H9 (cell line): Measurements from ENCODE around the gene SEMA3D. TPM values are rescaled to one million over a fixed set of nuclear protein-coding genes. Genes with fewer than 3 reads are reported as not detected.

Experiments
- DNase-seq: peaks from one replicate; pipeline ENCODE4 v3.0.0-alpha.2; 2017
- H2AFZ ChIP-seq: one replicate; pipeline ENCODE4 v1.6.1; 2013; ENCODE audit warnings: mild to moderate bottlenecking, low read length, control low read depth, moderate library complexity
- H2AK5ac ChIP-seq: 2 replicates; pipeline ENCODE4 v1.6.1; 2013; ENCODE audit warnings: low read length, control low read depth, mixed read lengths; ENCODE audit not compliant: insufficient read length
- H2BK120ac ChIP-seq: one replicate; pipeline ENCODE4 v1.6.1; 2013; ENCODE audit warnings: low read depth, mild to moderate bottlenecking, low read length, control low read depth, inconsistent platforms; ENCODE audit not compliant: poor library complexity, severe bottlenecking
- H2BK12ac ChIP-seq: 2 replicates; pipeline ENCODE4 v1.6.1; 2013; ENCODE audit warnings: low read length, control low read depth, mixed read lengths, low read depth; ENCODE audit not compliant: insufficient read length
- H2BK15ac ChIP-seq: 2 replicates; pipeline ENCODE4 v1.6.1; 2013; ENCODE audit warnings: low read depth, low read length, control low read depth
- H2BK20ac ChIP-seq: one replicate; pipeline ENCODE4 v1.6.1; 2013; ENCODE audit warnings: low read depth, mild to moderate bottlenecking, low read length, control low read depth, inconsistent platforms; ENCODE audit not compliant: poor library complexity, severe bottlenecking
- H2BK5ac ChIP-seq: 2 replicates; pipeline ENCODE4 v1.6.1; 2013; ENCODE audit warnings: low read length, control low read depth, mixed read lengths; ENCODE audit not compliant: insufficient read length
- H3K14ac ChIP-seq: 2 replicates; pipeline ENCODE4 v1.6.1; 2013; ENCODE audit warnings: low read length, control low read depth; ENCODE audit not compliant: insufficient read depth
- H3K18ac ChIP-seq: 2 replicates; pipeline ENCODE4 v1.6.1; 2013; ENCODE audit warnings: low read depth, mild to moderate bottlenecking, mixed read lengths, low read length, control low read depth; ENCODE audit not compliant: insufficient read length
- H3K23ac ChIP-seq: 2 replicates; pipeline ENCODE4 v1.6.1; 2013; ENCODE audit warnings: low read length, control low read depth, mixed read lengths, low read depth; ENCODE audit not compliant: insufficient read length
- H3K23me2 ChIP-seq: 2 replicates; pipeline ENCODE4 v1.6.1; 2013; ENCODE audit warnings: low read depth, mild to moderate bottlenecking, mixed read lengths, low read length, control low read depth; ENCODE audit not compliant: insufficient read length, poor library complexity, severe bottlenecking
- H3K27ac ChIP-seq: 2 replicates; pipeline ENCODE4 v1.5.1; 2013; ENCODE audit warnings: low read length, control low read depth, mixed read lengths, low read depth; ENCODE audit not compliant: insufficient read length
- H3K27me3 ChIP-seq: 2 replicates; pipeline ENCODE4 v1.6.1; 2013; ENCODE audit warnings: low read length, control low read depth, inconsistent platforms; ENCODE audit not compliant: insufficient read depth
- H3K4ac ChIP-seq: 2 replicates; pipeline ENCODE4 v1.6.1; 2013; ENCODE audit warnings: low read depth, mild to moderate bottlenecking, control low read depth, inconsistent platforms, low read length, moderate library complexity
- H3K4me1 ChIP-seq: 2 replicates; pipeline ENCODE4 v1.6.1; 2013; ENCODE audit warnings: low read length, control low read depth, inconsistent platforms; ENCODE audit not compliant: insufficient read depth
- H3K4me2 ChIP-seq: 2 replicates; pipeline ENCODE4 v1.6.1; 2013; ENCODE audit warnings: low read length, control low read depth, mixed read lengths; ENCODE audit not compliant: insufficient read length, insufficient read depth
- H3K56ac ChIP-seq: 2 replicates; pipeline ENCODE4 v1.6.1; 2013; ENCODE audit warnings: low read depth, mild to moderate bottlenecking, mixed read lengths, low read length, control low read depth; ENCODE audit not compliant: insufficient read length
- H3K79me1 ChIP-seq: 2 replicates; pipeline ENCODE4 v1.6.1; 2013; ENCODE audit warnings: low read depth, mild to moderate bottlenecking, moderate library complexity, low read length, control low read depth, inconsistent platforms; ENCODE audit not compliant: insufficient read depth, poor library complexity, severe bottlenecking
- H3K79me2 ChIP-seq: 2 replicates; pipeline ENCODE4 v1.6.1; 2013; ENCODE audit warnings: low read length, control low read depth, inconsistent platforms; ENCODE audit not compliant: insufficient read depth
- H3K9ac ChIP-seq: 2 replicates; pipeline ENCODE4 v1.6.1; 2013; ENCODE audit warnings: low read length, control low read depth, mixed read lengths; ENCODE audit not compliant: insufficient read length; ENCODE audit errors: extremely low read depth
- H3K9me3 ChIP-seq: one replicate; pipeline ENCODE4 v1.6.1; 2013; ENCODE audit warnings: low read depth, low read length, inconsistent platforms; ENCODE audit not compliant: control insufficient read depth
- H3T11ph ChIP-seq: one replicate; pipeline ENCODE4 v1.6.1; 2013; ENCODE audit warnings: mild to moderate bottlenecking, low read length, control low read depth, inconsistent platforms
- H4K20me1 ChIP-seq: one replicate; pipeline ENCODE4 v1.6.1; 2013; ENCODE audit not compliant: control insufficient read depth, insufficient read length, insufficient read depth
- H4K5ac ChIP-seq: 2 replicates; pipeline ENCODE4 v1.6.1; 2013; ENCODE audit warnings: low read depth, mild to moderate bottlenecking, mixed read lengths, low read length, control low read depth; ENCODE audit not compliant: insufficient read length
- H4K8ac ChIP-seq: replicated peaks from 2 replicates; pipeline ENCODE4 v1.6.1; 2013; ENCODE audit warnings: low read length, control low read depth, mixed read lengths, low read depth; ENCODE audit not compliant: insufficient read length
- H4K91ac ChIP-seq: 2 replicates; pipeline ENCODE4 v1.6.1; 2013; ENCODE audit warnings: low read depth, mild to moderate bottlenecking, moderate library complexity, mixed read lengths, low read length, control low read depth; ENCODE audit not compliant: insufficient read length
- H3K27ac Mint-ChIP-seq, 3 experiments: 2 replicates in 2 of 3; 3 replicates in 1 of 3; pipeline ENCODE4 v1.8.0; 2020 to 2021; ENCODE audit warnings: mixed read lengths in 3 of 3, mild to moderate bottlenecking in 1 of 3, moderate library complexity in 1 of 3
- H3K27me3 Mint-ChIP-seq: 2 replicates; pipeline ENCODE4 v1.8.0; 2021; ENCODE audit warnings: low read depth, mild to moderate bottlenecking, moderate library complexity, mixed read lengths
- H3K36me3 Mint-ChIP-seq, 3 experiments: 2 replicates in 2 of 3; 3 replicates in 1 of 3; pipeline ENCODE4 v1.8.0; 2020 to 2021; ENCODE audit warnings: low read depth in 3 of 3, mixed read lengths in 3 of 3; ENCODE audit not compliant: insufficient read depth in 1 of 3
- H3K4me1 Mint-ChIP-seq, 2 experiments: 2 replicates each; pipeline ENCODE4 v1.8.0; 2020; ENCODE audit warnings: mixed read lengths in 2 of 2
- H3K4me3 Mint-ChIP-seq, 2 experiments: 2 replicates in 1 of 2; 3 replicates in 1 of 2; pipeline ENCODE4 v1.8.0; 2020 to 2021; ENCODE audit warnings: mild to moderate bottlenecking in 2 of 2, mixed read lengths in 2 of 2, moderate library complexity in 1 of 2
- H3K9me3 Mint-ChIP-seq, 2 experiments: 2 replicates in 1 of 2; 3 replicates in 1 of 2; pipeline ENCODE4 v1.8.0; 2020; ENCODE audit warnings: mild to moderate bottlenecking in 2 of 2, mixed read lengths in 2 of 2, moderate library complexity in 1 of 2
- CTCF ChIP-seq: fragments of 200-600 bp; sonication (generic); conservative IDR thresholded peaks from 3 replicates; pipeline ENCODE4 v1.8.0; 2021; ENCODE audit warnings: antibody characterized with exemption, mild to moderate bottlenecking
- WGBS: extraction: QIAGEN DNeasy Blood & Tissue Kit; methylation state at CpG from one replicate; pipeline ENCODE4 v1.1.7; 2013; ENCODE audit warnings: missing lambda C conversion rate, low lambda C conversion rate, mixed read lengths; ENCODE audit not compliant: insufficient read length; ENCODE audit errors: extremely low coverage; 5-methylcytosine and 5-hydroxymethylcytosine counted together
- total RNA-seq: library from RNA; stranded (reverse); gene quantifications from 2 replicates; pipeline ENCODE4 v1.2.1, GENCODE V29; 2021

The SEMA3D gene
- total RNA-seq, 1 experiment from 2014 or later = 5.4 TPM

- H3K36me3 Mint-ChIP-seq = no peaks in the 10 kb centered on the region
- Histone ChIP-seq H3K23ac (no peak overlapping the region), H3K4me1 (peaks cover 2% of the 10 kb centered on the region; the same call in 1 of the 2 replicates), H3K27me3 (no peaks in the 10 kb centered on the region), H3K79me2 (no peaks in the 10 kb centered on the region), H3K27ac (no peak overlapping the region), H3T11ph (no peak overlapping the region), H3K56ac (no peak overlapping the region), H4K8ac (no peak overlapping the region), H3K18ac (no peak overlapping the region), H4K20me1 (no peaks in the 10 kb centered on the region), H2BK12ac (no peak overlapping the region), H2BK120ac (no peak overlapping the region), H4K5ac (no peak overlapping the region), H3K23me2 (no peaks in the 10 kb centered on the region), H2AFZ (no peak overlapping the region), H2BK15ac (no peak overlapping the region), H3K4ac (no peak overlapping the region), H3K9me3 (no peaks in the 10 kb centered on the region), H2AK5ac (no peak overlapping the region), H4K91ac (no peak overlapping the region), H3K4me2 (no peak overlapping the region), H3K9ac (no peak overlapping the region), H3K79me1 (no peaks in the 10 kb centered on the region), H2BK20ac (peak overlapping the region; percentile 26), H2BK5ac (no peak overlapping the region), H3K14ac (no peak overlapping the region)
- H3K27ac Mint-ChIP-seq = peak overlapping the region; percentile 69 to 92 (median 82); a peak in 5 of 7 replicates
- no peak overlapping the region for H3K4me3 Mint-ChIP-seq
- DNase-seq = no peak
- no peaks in the 10 kb centered on the region for H3K9me3 Mint-ChIP-seq
- H3K27me3 Mint-ChIP-seq = no peaks in the 10 kb centered on the region
- WGBS = no CpG with 5 or more reads among the region's 3 CpGs
- peaks cover 22% of the 10 kb centered on the region in 2 experiments for H3K4me1 Mint-ChIP-seq
- TF ChIP-seq CTCF = no peak
Measured at GRCh38 chr7:85019778-85020177, 167.1 kb downstream of the SEMA3D start.
